ENCODE results near the gene EDA.

DNA sequence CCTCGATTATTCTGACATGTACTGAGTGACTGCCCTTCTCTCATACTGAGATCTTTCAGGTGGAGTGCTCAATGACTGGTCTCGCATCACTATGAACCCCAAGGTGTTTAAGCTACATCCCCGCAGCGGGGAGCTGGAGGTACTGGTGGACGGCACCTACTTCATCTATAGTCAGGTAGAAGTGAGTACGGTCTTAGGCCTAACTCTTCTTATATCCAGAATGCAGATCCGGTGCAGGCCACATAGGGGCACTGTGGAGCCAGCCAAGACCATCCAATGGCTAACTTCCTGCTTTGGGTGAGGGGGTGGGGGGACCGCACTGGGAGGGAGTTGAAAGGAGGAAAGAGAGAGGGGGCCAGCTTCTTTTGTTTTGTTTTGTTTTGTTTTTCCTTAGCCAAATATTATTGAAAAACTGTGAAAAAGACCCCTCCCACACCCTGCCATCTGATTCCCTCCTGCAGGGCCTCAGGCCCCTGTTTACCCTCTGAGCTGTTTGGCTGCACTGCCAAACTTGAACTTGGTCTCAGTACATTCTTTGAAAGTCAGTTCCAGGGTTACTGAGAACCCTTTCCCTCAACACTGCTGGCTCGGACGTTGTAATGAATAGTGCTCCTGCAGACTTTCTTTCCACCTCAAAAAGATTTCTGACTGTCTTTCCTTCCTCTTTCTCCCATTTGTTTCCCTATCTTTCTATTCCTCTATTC is 417.6 kb downstream of the EDA start:
- TF ChIP-seq MAFK (conservative IDR thresholded peaks at IDR 0.05 in 1 of 2, IDR thresholded peaks at IDR 0.05 in 1 of 2; ENCODE audit: low read length in 2 of 2) (no peak), CTCF (CRISPR knock-in tag; IDR thresholded peaks at IDR 0.05) (peak; percentile 72), ZFY (CRISPR knock-in tag; IDR thresholded peaks at IDR 0.05) (no peak), TAF1 (CRISPR knock-in tag; IDR thresholded peaks at IDR 0.05) (no peak)
